HG03103 (cell line): ENCODE measurements around the gene SPEM2.

Source experiments
- ATAC-seq: cut with Tn5 transposase; IDR thresholded peaks from one replicate; pipeline ENCODE4 v1.9.1; 2021; ENCODE audit warnings: low read depth; ENCODE audit not compliant: unreplicated experiment

The SPEM2 gene

DNA sequence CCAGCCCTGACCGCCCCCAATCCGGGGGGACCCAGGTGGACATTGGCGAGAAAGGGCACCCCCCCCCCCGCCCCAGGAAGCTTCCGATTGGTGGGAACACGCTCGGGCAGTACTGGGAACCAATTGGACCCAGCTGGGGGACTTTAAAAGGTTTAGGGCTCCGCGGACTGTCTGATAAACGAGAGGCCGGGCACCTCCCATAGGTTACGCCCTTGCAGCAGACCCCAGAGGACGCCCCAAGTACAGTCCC, 21.8 kb upstream of the SPEM2 start:
- ATAC-seq = no peak

DNA sequence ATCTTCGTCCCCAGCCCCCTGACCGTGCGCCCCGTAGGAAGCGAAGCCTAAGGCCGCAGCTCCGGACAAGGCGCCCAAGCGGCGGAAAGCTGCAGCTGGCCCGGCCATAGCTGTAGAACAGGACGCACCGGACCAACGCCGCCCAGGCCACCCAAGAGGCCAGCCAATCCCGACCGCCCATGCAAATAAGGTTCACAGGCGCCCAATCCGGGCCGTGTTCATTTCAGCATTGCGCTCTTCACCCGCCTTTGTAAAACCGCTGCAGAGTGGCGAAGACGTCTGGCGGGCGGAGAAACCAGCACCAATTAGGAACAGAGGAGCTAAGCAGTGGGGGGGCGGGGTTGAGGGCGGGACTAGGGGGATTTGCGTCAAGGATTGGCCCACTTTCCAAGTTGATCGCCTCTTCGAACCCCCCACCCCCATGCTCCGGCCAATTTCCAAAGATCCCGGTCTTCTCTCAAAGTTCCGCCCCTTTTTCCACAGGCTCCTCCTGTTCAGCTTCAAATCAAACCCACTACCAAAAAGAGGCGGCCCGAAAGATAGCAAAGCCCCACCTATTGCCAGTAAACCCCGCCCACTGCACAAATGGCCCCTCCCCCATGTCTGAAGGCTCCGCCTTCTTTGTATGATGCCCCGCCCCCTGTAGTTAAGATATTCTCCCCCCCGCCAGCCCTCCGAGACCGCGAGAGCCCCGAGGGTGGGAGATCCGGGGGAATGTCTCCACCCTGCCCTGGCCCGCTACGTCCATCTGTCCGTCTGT, 21.3 kb upstream of the SPEM2 start, which contains the start of gene TMEM256:
Gene TMEM256 (minus strand): TSS at position 121 of the 760 bp plus-strand sequence. CDS start 13 bp downstream, at position 108.
- ATAC-seq = peak; percentile 82

DNA sequence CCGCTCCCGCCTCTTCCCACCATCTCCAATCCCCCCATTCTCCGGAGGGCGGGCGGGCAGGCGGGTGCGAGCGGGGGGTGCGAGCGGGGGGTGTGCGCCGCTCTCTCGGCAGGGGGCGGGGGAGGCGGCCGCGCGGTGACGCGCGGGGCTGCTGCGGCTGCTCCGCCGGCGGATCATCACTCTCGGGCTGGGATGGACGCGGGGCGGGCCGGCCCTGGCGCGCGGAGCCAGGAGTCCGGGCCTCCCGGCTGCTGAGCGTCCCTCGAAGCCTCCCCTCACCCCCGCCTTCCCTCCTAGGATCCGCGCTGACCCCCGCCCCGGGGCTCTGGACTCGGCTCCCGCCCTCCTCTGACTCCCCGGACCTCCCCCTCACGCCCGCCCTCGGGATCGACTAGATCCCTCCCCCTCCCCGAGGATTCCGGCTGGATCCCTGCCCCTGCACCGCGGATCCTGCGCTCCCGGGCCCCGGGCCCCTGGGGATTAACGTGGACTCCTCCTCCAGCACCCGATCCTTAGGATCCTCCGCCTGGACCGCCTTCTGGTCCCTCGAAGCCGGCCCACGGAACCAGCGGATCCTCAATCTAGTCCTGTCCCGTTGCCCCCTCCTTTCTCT, 20.6 kb upstream of the SPEM2 start:
- ATAC-seq = no peak

DNA sequence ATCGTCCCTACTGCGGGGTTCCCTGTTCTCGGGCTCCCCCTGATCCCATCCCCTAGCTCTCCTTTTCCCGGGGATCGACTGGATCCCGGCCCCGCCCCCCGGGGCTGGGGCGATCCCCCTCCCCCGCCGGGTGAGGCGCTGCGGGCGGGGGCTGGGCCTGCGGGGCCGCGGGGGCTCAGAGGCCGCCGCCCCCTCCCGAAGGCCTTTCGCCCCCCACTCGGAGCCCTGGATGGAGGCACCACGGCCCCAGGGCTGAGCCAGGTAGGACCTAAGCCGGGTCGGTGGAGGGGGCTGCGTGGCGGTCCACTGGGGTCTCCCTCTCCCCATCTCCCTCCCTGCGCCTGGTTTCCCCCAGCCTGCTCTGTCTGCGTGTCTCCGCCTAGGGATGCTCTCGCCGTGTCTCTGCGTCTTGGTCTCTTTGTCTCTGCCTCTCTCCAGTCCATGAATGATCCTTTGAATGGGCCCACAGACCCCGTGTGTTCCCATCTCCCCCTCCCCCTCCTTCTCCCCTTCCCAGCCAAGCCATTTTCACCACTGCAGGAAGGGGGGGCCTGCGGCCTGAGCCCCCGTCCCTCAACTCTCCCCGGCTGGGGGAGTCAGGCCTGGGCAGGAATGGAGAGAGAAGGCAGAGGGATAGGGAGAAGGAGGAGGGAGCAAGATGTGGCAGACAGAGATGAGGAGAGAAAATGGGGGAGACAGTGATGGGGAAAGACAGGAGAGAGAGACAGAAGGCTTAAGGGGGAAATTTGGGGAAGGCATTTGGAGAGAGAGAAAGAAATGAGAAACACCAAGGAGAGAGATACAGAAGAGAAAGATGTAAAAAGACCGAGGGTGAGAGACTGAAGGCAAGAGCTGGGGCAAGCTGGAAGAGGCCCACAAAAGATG, 19.8 kb upstream of the SPEM2 start:
- ATAC-seq = no peak

DNA sequence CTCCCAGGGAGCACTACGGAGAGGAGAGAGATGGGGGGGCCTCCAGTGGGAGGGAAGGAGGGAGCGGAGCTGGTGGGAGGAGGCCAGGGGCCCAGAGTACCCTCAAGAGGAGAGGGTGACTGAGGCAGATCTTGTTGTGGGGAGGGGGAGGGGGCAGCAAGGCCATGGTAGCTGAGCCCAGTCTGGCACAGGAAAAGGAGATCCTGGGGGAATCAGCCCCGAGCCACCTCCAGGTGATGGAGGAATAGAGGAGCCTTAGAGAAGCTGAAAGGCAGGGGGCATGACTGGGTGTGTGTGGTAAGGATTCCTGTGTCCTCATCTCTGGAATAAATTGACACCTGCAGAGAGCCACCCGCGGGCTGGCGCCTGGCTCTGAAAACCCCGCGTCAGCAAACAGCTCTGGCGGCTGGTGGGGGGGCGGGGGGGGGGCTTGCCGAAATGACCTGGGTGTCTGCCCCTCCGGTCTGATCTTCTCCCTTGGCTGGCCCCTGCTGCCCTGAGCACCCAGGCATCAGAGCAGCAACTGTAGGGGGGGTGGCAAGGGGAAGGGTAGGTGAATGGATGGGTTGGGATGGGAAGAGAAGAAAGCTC, 19.1 kb upstream of the SPEM2 start:
- ATAC-seq = no peak

DNA sequence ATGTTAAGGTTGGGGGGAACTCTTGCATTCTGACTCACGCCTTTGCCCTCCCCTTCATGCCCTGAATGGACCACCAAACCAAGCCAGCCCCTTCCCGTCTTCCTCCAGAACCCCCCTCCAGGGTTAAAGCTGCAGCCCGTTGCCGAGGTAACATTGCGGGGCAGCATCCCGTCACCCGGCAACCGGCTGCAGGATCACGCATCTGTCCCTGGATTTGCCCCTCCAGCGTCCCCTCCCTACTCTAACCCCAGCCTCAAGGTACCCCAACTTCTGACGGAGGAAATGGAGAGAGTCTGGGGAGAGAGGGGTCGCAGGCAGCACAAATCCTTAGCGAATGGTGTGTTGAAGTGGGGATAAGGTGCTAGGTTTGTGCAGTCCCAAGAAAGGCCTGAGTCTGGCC, 18.3 kb upstream of the SPEM2 start:
- no peak for ATAC-seq

DNA sequence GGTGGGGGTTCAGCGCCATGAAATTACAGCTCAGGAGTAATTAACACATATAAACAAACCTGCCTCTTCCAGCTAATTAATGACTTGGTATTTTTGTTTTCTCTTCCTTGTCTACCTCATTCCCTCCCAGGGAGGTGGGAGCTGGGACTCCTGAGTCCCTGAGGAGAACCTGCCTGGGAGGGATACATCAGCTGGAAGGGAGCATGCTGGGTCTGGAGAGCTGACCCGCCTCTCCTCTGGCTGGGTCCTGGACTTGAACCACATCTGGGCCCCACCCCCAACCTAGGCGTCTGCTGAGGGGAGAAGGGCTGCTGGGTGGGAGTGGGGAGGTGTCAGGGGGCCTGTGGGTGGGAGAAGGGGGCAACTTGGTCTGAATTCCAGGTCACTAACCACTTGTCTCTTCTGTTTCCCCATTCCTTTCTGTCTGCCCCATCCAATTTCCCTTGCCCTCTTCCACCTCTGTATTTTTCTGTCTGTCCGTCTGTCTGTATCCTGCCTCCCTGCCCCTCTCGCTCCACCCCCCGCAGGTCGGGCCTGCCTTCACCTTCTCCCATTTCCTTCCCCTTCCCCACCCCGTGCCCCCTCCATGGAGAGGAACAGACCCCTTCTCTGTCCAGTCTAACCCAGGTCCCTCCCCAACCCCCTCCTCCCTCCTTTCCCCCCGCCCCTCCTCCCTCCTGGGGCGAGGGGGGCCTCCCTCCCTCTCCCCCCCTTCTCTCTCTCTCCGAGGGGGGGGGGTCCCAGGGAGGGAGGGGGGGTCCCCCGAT, 17.7 kb upstream of the SPEM2 start, which contains the start of gene NLGN2:
Gene NLGN2 (plus strand): TSS at position 361 of the 767 bp plus-strand sequence. CDS start 411 bp downstream, outside the sequence.
- no peak for ATAC-seq

DNA sequence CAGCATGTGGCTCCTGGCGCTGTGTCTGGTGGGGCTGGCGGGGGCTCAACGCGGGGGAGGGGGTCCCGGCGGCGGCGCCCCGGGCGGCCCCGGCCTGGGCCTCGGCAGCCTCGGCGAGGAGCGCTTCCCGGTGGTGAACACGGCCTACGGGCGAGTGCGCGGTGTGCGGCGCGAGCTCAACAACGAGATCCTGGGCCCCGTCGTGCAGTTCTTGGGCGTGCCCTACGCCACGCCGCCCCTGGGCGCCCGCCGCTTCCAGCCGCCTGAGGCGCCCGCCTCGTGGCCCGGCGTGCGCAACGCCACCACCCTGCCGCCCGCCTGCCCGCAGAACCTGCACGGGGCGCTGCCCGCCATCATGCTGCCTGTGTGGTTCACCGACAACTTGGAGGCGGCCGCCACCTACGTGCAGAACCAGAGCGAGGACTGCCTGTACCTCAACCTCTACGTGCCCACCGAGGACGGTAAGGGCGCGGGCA, 17.1 kb upstream of the SPEM2 start:
- no peak for ATAC-seq

DNA sequence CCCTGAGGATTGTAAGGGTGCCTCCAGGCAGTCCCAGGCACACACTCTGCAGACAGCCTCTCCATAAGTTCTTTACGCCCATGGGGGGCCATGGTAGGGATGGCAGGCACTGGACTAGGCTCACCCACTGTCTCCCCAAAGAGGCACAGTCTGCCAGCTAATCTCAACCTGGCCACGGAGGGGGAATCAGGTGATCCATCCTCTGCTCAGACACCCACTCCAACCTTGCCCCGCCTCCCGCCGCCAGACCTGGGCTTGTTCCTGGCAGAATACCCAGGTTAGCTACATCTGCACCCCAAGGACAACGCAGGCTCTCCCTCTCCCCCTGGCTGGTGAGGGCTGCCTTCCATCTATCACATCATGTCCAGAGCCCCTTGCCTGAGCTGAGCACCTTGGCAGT, 16.6 kb upstream of the SPEM2 start:
- ATAC-seq = no peak

DNA sequence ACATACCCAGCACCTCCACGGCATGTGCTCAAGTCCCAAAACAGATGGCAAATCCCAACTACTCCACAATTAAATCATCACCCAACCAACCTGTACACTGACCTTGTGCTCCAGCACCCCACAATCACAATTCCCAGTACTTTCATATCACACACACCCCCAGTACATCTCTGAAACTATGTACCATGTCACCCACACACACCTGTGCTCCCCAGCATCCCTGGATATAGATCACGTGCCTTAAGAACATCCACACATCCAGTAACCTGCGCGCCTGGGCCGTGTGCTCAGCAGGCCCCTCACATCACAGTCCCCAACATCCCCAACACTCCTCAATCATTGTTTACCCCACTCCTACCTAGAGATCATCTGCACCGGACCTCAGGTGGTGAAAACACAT, 15.7 kb upstream of the SPEM2 start:
- ATAC-seq = no peak

DNA sequence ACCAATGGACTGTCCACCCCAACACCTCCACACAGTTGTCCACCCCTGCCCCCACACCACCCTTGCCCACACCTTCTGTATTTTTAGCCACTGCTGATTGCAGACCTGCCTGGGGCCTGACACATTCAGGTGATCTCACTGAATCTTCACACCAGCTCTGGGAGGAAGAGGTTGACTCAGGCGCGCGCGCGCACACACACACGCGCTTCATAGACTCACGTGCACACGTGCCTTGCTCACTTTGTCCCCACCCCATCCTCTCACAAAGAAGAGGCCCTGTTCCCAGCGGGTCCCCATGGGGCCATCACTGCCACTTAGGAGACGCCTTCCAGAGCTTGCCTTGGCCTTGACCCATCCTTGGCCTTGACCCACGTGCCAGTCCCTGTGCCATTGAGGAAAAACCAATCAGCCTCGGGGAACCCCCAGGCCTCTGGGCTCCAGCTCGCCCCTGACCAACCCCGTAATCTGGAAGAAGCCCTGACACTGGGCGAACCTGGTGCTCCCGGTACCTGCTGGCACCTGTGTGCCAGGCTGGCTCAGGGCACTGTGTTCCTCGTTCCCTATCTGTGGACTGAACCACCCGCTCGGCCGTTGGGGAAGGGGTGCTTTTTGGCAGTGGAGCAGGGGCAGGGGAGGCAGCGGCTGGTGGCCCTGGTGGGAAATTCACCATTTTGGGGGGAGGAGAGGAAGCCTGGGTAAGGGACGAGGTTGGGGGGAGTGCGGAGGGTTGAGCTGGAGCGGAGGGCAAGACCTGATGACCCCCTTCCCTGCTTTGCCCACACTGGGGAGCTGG, 14.6 kb upstream of the SPEM2 start:
- no peak for ATAC-seq

DNA sequence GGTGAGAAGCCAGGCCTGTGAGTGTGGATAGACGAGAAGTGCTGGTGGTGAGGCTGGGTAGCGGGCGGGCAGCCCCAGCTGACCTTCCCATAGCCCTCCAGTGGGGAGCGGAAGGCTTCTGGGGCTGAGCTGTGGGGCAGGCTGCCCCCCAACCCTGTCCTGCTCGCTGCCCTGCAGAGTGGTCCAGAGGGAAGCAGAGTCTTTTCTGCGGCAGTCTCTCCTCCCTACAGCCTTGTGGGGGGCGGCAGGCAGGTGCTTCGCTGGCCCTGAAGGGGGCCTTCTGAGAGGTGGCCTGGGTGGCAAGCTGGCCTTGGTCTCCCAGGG, 14.0 kb upstream of the SPEM2 start:
- ATAC-seq = no peak

DNA sequence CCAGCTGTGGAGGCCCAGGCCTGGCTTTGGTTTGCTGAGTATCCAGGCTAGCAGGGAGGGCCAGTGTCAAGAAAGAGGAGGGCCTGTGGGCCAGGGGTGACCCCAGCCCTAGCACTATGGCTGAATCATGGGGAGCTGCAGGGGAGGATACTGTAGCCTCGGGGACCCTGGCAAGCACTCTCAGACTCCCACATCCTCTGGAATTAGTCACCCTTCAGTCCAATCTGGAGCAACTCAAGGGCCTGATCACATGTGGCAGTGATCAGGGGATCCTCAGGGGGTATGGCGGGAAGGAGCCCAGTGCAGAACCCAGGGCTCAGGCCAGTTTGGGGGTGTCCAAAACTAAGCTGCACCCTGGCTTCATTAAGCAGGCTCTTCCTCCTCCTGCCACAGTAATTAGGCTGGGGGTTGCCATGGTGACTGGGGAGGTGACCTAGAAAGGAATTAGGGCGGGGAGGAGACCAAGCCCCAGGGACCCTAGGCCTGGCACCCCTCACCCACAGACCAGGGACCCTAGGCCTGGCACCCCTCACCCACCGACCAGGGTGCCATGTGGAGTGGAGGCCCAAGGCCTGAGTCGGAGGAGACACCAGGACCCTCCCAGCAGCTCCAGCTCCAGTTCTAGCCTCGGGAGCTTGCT, 11.9 kb upstream of the SPEM2 start:
- no peak for ATAC-seq

DNA sequence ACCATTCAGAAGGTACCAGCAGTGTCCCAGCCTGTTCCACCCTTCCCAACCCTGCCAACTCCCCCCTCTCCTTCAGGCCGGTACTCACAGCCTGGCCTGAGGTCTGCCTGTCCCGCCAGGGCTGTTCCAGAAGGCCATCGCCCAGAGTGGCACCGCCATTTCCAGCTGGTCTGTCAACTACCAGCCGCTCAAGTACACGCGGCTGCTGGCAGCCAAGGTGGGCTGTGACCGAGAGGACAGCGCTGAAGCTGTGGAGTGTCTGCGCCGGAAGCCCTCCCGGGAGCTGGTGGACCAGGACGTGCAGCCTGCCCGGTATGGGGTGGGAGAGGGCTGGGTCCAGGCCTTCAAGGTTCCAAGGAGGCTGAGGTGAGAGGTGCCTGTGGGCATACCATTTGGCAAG, 10.6 kb upstream of the SPEM2 start:
- no peak for ATAC-seq

DNA sequence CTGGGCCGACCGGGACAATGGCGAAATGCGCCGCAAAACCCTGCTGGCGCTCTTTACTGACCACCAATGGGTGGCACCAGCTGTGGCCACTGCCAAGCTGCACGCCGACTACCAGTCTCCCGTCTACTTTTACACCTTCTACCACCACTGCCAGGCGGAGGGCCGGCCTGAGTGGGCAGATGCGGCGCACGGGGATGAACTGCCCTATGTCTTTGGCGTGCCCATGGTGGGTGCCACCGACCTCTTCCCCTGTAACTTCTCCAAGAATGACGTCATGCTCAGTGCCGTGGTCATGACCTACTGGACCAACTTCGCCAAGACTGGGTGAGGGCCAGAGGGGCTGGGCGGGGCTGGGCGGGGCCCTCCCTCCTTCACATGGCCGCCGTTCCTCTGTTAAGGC, 9.6 kb upstream of the SPEM2 start:
- ATAC-seq = no peak

DNA sequence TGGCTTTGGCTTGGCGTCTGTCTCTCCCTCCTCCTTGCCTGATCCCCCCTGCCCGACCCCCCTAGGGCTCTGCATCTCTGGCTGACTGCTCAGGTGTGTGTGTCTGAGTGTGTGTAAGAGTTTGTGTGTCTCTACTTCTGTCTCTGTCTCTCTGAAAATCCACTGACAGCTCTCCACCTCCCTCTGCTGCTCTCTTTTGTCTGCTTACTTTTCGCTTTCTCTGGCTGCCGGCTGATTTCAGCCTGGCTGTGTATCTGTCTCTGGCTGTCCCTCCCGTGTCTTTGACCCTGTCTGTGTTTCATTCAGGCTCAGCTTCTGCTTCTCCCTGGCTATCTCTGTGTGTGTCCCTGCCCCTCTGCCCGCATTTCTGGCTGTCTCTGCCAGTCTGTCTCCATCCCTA, 9.1 kb upstream of the SPEM2 start:
- ATAC-seq = no peak

DNA sequence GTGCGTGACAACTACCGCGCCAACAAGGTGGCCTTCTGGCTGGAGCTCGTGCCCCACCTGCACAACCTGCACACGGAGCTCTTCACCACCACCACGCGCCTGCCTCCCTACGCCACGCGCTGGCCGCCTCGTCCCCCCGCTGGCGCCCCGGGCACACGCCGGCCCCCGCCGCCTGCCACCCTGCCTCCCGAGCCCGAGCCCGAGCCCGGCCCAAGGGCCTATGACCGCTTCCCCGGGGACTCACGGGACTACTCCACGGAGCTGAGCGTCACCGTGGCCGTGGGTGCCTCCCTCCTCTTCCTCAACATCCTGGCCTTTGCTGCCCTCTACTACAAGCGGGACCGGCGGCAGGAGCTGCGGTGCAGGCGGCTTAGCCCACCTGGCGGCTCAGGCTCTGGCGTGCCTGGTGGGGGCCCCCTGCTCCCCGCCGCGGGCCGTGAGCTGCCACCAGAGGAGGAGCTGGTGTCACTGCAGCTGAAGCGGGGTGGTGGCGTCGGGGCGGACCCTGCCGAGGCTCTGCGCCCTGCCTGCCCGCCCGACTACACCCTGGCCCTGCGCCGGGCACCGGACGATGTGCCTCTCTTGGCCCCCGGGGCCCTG, 8.3 kb upstream of the SPEM2 start:
- no peak for ATAC-seq

DNA sequence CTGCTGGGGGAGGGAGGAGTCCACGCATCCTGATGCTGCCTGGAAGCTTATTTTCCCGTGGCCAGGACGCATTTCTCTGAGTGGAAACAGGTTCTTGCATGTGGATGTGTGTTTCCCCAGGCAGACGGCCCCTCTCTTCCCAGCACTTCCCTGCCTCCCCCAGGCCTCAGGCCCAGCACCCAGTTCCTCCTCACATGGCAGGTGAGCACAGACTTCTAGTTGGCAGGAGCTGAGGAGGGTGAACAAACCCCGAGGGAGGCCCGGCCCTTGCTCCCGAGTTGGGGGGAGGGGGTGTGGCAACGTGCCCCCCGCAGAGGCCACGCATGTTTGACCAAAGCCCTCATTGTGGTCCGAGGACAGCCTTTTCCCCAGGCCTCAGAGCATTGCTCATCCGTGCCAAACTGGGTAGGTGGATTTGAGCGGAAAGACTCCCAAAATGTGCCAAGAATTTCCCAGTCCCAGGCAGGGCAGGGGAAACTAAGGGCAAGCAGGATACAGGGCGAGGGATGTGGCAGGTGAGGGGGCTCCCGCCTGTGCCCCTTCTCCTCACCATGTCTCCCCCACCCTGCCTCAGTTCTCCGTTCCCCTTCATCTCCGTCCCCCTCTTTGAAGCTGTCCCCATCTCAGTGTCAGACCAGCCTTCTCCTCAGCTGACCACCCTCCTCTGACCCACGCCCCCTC, 6.8 kb upstream of the SPEM2 start:
- no peak for ATAC-seq
